ENCODE data around the gene CCDC92B. TPM values are rescaled to one million over a fixed set of nuclear protein-coding genes. Genes with fewer than 3 reads are reported as not detected.
"Not testable (repeated sequence)": the region's sequence is repeated elsewhere in the genome, so short reads cannot be mapped to it uniquely, and the experiment has no call there.

The CCDC92B gene
- total RNA-seq, 4 donors from 2014 or later, result 0.21 TPM; not detected in 3

GRCh38 chr17:2786176-2786881 lies 36.9 kb upstream of the CCDC92B start:
- H3K4me1 ChIP-seq, result no peaks in the 10 kb centered on the region
- H3K4me3 ChIP-seq, result no peak overlapping the region
- H3K9me3 ChIP-seq, result no peaks in the 10 kb centered on the region
- intact Hi-C loops (cut with DNase I; ENCODE audit: low total_unique reads), result no loop called here
- TF ChIP-seq POLR2A (IDR thresholded peaks at IDR 0.05), result no peak
- peak in 1 of 4 experiments; percentile 20 for TF ChIP-seq CTCF (IDR thresholded peaks at IDR 0.05)
- DNase-seq, result peak in 1 of 2 donors; percentile 49
- H3K27me3 ChIP-seq, result no peaks in the 10 kb centered on the region
- H3K36me3 ChIP-seq, result no peaks in the 10 kb centered on the region
- H3K27ac ChIP-seq, result no peak overlapping the region

- H3K9me3 ChIP-seq; intact Hi-C loops (cut with DNase I; ENCODE audit: low total_unique reads); H3K36me3 ChIP-seq; H3K4me3 ChIP-seq; DNase-seq; H3K27me3 ChIP-seq; H3K27ac ChIP-seq; H3K4me1 ChIP-seq: not testable (repeated sequence)
Observed at GRCh38 chr17:2785376-2785775, 35.9 kb upstream of the CCDC92B start.

GRCh38 chr17:2784864-2785263 lies 35.4 kb upstream of the CCDC92B start:
- no peaks in the 10 kb centered on the region for H3K36me3 ChIP-seq
- H3K27ac ChIP-seq, result no peak overlapping the region
- no peak overlapping the region for H3K4me3 ChIP-seq
- no peak for DNase-seq
- H3K4me1 ChIP-seq, result no peaks in the 10 kb centered on the region
- no peak for TF ChIP-seq POLR2A (IDR thresholded peaks at IDR 0.05)
- TF ChIP-seq CTCF (IDR thresholded peaks at IDR 0.05), result no peak
- H3K9me3 ChIP-seq, result no peaks in the 10 kb centered on the region
- intact Hi-C loops (cut with DNase I; ENCODE audit: low total_unique reads), result no loop called here
- H3K27me3 ChIP-seq, result no peaks in the 10 kb centered on the region

GRCh38 chr17:2783310-2784030 lies 34.0 kb upstream of the CCDC92B start:
- no peak for DNase-seq
- Histone ChIP-seq H3K9me3 (no peaks in the 10 kb centered on the region), H3K4me3 (no peak overlapping the region), H3K36me3 (no peaks in the 10 kb centered on the region), H3K4me1 (no peaks in the 10 kb centered on the region), H3K27ac (no peak overlapping the region), H3K27me3 (no peaks in the 10 kb centered on the region)
- intact Hi-C loops (cut with DNase I; ENCODE audit: low total_unique reads), result no loop called here
- no peak for TF ChIP-seq CTCF (IDR thresholded peaks at IDR 0.05)
- no peak for TF ChIP-seq POLR2A (IDR thresholded peaks at IDR 0.05)

- TF ChIP-seq CTCF (IDR thresholded peaks at IDR 0.05), result no peak
- TF ChIP-seq POLR2A (IDR thresholded peaks at IDR 0.05), result no peak
- intact Hi-C loops (cut with DNase I; ENCODE audit: low total_unique reads), result no loop called here
- Histone ChIP-seq H3K4me1 (no peaks in the 10 kb centered on the region), H3K9me3 (no peaks in the 10 kb centered on the region), H3K27me3 (peaks cover 0 to 4% of the 10 kb centered on the region in 2 donors), H3K27ac (no peak overlapping the region), H3K4me3 (no peak overlapping the region), H3K36me3 (no peaks in the 10 kb centered on the region)
- no peak for DNase-seq
Observed at GRCh38 chr17:2782055-2782454, 32.6 kb upstream of the CCDC92B start.

- intact Hi-C loops (cut with DNase I; ENCODE audit: low total_unique reads); DNase-seq; H3K4me1 ChIP-seq; H3K4me3 ChIP-seq; H3K9me3 ChIP-seq; H3K36me3 ChIP-seq; H3K27me3 ChIP-seq; H3K27ac ChIP-seq: not testable (repeated sequence)
Observed at GRCh38 chr17:2781598-2781997, 32.1 kb upstream of the CCDC92B start.

All from uterus (tissue), 4 donors.